Stimulated activated CD8-positive, alpha-beta memory T cell treated with anti-CD3 and anti-CD28 coated beads, Interleukin-12 subunit alpha, Interleukin-12 subunit beta, amount 100 ng/mL, for 1 hour (primary cell): ENCODE data around the gene ADGRL1.
"Not testable (repeated sequence)": the region's sequence is repeated elsewhere in the genome, so short reads cannot be mapped to it uniquely, and the experiment has no call there.

Source experiments
- DNase-seq: peaks from one replicate; pipeline ENCODE4 v3.0.0-alpha.2; 2020; ENCODE audit warnings: low read depth

Gene ADGRL1

DNA sequence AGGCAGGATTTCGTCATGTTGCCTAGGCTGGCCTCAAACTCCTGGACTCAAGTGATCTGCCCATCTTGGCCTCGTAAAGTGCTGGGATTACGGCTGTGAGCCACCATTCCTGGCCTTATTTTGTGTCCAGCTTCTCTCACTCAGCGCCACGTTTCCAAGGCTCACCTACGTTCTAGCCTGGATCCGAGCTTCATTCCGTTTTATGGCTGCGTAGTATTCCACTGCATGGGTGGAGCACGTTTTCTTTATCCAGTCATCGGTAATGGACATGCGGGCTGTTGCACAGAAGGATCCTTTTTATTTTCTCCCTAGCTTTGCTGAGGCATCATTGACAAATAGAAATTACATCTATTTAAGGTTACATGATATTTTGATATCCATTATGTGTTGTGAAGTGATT, 16.6 kb downstream of the ADGRL1 start:
- no peak for DNase-seq

DNA sequence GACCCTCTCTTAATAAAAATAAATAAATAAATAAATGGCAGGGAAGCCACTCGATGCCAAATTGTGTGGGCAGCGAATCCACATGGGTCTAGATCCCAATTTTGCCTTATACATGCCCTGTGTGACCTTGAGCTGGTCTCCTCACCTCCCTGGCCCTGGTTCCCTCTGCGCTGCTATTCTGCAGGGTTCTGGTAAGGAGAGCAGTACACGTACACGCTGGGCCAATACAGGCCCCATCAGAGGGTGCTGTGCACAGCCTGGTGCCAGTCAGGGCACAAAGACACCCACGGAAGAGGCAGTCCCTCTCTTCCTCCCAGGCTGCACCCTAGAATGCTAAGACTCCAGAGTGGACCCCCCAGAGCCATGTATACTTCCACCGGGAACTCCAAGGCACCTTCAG, 17.9 kb downstream of the ADGRL1 start:
- DNase-seq: not testable (repeated sequence)

DNA sequence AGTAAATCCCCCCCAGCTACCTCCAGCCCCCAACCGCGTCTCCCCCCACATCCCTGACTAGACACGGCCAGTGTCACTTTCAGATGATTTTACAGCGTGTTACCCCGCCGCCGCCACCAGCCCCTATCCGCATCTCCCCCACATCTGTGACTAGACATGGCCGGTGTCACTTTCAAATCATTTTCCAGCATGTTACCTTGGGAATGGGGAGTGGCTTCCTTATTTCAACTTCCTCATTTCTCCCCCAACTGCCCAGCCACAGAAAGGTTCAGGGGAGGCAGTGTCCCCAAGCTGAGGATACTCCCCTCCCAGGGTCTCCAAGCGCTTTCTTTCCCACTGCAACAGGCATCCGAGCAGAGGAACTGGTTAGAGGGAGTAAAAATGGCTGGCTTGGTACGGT, 18.4 kb downstream of the ADGRL1 start:
- DNase-seq: no peak

DNA sequence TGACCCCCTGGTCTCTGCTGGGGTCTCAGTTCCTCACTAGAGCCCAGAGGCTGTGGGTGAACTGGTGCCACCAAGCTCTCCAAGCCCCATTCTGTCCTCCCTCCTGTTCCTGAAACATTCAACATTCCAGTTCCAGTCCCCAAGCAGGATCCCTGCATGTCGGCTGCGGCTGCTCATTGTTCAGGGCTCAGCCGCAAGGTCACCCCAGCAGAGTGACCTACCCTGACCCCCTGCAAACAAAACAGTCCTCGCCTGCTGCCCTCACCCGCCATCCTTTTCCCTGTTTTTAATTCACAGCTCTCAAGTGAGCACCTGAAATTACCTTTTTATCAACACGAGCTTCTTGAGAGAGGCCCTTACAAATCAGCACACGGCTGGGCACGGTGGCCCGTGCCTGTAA, 19.3 kb downstream of the ADGRL1 start:
- not testable (repeated sequence) for DNase-seq

DNA sequence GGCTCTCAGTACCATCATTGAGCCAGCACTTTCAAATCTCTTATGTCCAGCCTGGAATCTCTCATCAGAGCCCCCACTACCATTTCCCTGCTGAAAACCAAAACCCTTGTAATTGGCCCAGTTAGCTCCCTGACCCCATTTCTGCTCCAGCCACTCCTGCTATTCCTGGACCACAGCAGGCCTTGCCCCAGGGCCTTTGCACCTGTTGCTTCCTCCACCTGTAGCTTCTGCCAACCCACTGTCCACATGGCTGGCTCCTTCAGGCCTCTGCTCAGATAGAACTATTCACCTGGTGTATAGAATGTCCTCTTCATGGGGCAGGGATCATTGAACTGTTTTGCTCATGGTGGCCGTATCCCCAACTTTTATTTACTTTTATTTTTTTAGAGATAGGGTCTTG, 20.3 kb downstream of the ADGRL1 start:
- not testable (repeated sequence) for DNase-seq

DNA sequence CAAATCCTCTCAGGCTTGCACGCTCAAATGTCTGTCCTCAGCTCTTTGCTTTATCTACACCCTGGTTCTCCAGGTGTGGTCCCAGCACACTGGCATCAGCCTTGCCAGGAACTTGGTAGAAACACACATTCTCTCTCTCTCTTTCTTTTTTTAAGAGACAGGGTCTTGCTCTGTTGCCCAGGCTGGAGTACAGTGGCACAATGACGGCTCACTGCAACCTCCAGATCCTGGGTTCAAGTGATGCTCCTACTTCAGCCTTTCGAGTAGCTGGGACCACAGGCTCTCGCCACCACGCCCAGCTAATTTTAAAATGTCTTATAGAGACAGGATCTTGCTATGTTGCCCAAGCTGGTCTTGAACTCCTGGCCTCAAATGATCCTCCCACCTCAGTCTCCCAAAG, 20.8 kb downstream of the ADGRL1 start:
- DNase-seq: no peak

DNA sequence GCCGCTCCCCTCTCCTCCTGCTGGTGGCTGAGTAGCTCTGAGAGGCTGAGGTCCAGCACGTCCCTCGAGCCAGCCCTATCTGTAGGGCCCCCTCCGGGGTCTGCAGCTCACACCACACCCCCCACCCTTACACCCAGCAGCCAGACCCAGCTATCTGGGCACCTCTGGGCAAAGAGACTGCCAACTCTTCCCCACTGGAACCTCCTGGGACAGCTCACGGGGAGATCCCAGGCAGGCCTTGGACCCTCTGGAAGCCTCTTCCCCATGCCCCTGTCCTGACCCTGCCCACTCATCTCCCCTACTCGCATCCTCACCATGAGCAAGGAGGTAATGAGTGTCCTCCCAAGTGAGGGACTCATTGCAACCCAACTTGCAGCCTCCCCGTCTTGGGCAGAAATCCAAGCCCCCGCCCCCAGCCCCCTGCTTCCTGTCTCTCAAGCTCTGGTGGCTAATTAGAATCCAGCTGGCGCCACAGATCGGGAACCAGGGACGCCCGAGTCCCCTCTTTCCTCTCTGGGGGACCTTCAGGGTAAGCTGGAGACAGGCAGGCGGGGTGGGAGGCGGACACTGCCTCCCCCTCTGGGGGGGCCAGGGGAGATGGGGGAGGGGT, 22.1 kb downstream of the ADGRL1 start:
- DNase-seq: no peak

DNA sequence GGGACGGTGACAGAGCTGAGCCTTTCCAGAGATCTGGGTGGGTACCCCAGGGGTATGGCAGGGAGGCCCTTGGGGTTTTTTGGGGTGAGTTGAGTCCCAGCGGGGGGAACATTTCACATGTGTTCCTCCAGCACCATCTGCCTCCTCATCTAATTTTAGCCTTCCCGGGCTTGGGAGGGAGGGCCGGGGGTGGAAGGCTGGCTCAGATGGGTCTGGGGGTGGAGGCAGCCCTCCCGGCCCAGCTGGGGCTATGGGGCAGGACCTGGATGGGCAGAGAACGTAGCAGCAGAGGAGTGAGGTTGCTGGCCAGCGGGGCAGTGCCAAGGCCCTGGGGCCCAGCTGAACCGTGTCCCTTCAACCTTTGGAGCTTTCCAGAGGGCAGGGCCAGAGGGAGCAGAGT, 23.5 kb downstream of the ADGRL1 start:
- no peak for DNase-seq

DNA sequence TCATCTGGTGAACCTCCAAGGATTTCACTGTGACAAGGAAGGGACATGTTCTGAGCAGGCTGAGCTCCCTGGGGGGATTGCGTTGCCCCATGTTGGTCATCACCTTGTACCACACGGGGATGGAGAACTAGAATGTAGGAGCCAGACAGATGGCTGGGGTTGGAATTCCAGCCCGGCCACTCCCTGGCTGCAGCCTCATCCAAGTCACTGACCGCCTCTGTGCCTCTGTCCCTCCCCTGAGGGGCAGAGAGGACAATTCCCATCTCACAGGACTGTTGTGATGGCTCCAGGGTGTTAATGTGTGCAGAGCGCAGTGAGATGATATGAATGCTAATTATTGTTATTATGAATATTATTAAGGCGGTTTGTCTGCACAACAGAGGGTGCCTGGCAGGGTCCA, 24.1 kb downstream of the ADGRL1 start:
- DNase-seq: no peak

DNA sequence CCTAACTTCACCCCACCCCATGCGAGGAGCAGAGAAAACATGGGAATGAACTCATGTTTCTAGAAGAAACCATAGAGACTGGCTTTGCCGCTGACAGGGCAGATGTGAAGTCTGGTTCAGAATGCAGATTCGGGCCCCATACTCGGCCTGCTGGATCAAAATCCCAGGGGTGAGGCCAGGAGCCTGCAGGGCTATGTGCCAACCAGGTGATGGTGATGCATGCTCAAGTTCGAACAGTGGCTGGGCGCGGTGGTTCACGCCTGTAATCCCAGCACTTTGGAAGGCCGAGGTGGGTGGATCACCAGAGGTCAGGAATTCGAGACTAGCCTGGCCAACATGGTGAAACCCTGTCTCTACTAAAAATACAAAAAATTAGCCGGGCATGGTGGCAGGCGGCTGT, 24.8 kb downstream of the ADGRL1 start:
- not testable (repeated sequence) for DNase-seq

DNA sequence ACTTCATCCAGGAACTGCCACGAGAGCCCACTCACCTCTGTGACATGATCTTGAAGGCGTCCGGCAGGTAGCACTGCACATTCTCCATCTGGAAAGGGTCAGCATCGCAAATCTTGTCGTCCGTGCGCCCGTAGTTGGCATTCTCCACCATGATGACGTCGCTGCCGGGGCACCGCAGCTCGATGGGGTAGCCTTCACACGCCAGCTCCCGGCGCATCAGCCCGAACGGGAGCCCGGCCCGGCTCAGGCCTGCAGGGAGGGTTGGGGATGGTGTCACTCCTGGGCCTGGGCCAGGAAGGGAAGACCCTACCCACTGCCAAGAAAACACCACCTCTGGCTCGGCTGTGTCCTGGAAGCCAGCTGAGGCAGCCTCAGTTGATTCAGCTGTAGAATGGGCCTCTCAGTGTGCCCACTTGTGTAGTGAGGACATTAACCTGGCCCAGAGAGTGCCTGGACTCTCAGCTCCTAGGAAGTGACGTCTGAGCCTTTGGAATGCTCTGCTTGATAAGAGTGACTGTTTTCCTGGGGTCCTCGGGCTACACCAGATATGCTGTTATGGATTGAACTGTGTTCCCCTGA, 28.4 kb downstream of the ADGRL1 start:
- DNase-seq: no peak

DNA sequence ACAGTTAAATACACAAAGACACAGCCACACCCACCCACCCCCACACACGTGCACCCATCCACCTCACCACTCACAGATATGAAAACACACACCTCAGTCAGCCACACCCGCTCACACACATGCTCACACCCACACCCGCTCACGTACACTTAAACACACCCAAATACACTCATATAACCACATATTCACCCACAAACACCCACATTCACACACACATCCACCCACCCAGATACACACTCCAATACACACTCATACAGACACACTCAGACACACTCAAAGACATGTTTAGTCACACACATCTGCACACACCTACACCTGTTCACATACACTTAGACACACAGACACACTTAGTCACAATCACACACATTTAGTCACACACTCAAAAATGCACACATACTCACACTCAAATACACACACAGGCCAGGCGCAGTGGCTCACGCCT, 30.6 kb downstream of the ADGRL1 start:
- DNase-seq: no peak

DNA sequence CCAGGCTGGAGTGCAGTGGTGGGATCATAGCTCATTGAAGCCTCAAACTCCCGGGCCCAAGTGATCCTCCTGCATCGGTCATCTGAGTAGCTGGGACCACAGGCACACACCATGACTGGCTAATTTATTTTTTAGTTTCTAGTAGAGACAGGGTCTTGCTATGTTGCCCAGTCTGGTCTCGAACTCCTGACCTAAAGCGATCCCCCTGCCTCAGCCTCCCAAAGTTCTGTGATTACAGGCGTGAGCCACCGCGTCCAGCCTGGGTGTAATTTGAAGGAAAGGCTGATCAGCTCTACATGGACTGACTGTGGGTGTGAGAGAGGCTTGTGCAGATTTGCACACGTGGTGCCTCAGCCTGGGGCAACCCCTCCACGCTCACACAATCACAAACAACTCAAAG, 31.1 kb downstream of the ADGRL1 start:
- DNase-seq: no peak

DNA sequence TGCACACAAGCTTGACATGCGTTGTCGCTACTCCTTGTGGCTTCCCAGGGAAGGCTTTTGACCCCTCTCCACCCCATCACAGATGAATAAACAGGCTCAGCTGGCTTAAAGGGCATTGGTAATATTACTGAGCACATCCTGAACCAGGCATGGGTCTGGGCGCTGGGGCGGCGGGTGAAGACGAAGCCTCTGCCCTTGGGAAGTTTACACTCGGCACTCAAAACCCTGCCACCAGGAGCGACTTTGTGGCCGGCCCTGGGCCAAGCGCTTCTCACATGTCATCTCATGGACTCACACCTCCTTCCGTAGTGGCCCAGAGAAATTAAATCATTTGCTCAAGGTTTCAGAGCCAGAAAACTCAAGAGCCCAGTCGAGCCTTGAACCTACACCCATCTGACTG, 37.0 kb downstream of the ADGRL1 start:
- no peak for DNase-seq

DNA sequence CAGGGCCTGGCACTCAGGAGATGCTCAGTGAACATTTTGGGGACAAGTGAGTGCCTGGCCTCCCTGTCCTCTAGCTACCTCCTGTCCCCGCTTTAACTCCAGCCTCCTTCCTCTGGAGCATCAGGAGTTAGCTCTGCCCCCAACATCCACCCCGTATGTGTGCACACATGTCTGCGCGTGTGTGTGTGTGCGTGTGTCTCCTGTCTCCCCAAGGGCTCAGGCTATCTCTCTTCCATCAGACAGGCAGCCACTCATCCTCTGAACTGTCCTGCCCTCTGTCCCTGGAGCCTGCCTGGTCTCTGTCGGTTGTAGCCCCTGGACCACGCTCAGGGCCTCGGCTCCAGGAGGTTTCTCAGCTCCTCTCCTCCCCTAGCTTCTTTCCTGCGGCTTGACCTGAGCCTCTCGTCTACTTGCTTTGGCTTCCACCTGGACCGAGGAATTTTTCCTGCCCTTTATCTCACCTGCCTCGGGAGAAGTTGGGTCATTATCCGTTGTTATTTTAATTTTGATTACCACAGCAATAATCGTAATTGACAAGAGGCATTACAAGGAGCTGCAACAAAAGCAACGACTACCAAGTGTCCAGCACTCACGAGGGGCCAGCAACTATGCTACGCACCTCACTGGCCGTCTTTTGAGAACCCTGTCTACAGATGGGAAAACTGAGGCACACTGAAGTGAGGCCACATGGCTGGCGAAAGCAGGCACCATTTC, 37.6 kb downstream of the ADGRL1 start:
- DNase-seq: no peak

DNA sequence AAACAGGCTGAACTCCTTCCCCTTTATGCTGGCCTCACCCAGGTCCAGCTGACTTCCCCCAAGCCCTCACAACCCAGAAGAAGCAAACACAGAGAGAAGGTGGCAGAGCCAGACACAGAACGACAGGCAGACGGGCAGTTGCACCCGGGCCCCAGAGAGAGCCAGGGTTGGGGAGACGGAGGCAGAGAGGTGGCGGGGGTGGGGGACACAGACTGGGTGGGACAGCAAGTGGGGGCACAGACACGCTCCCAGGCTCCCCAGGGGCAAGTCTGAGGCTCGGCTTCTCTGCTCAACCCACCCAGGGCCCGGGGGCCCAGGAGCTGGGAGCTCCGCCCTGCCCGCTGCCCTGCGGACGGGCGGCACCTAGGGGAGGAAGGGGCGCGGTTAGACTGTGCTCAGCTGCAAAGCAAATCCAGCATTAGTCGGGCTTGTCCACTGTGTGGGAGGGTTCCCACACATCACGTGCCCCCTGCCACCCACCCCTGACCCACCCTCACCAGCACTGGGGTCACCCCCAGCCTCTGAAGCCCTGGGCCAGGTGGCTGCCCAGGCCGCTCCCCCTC, 38.3 kb downstream of the ADGRL1 start:
- peak; percentile 11 for DNase-seq

DNA sequence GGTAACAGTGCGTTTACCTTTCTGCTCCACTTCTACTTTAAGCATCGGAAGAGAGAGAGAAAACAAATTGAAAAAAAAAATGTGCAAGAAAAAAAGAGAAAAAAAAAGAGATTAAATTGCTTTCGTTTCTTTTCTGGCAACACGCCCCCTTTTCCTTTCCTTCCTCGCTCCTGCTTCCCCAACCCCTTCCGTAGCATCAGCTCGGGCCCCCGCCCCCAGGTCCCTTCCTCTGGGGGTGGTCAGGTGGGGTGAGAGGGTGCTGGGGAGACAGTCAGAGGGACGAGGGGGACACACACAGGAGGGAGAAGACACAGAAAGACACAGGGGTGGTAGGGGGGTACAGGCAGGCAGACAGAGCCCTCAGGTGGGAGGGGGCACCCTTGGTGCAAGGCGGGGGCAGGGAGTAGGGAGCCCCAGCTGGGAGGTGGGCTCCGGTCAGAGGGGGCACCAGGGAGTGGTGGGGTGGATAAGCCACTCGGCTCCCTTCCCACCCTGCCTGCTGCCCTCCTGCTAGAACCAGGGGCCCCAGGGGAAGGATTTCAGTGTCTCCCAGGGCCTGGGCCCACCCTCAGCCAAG, 38.9 kb downstream of the ADGRL1 start:
- DNase-seq: no peak

DNA sequence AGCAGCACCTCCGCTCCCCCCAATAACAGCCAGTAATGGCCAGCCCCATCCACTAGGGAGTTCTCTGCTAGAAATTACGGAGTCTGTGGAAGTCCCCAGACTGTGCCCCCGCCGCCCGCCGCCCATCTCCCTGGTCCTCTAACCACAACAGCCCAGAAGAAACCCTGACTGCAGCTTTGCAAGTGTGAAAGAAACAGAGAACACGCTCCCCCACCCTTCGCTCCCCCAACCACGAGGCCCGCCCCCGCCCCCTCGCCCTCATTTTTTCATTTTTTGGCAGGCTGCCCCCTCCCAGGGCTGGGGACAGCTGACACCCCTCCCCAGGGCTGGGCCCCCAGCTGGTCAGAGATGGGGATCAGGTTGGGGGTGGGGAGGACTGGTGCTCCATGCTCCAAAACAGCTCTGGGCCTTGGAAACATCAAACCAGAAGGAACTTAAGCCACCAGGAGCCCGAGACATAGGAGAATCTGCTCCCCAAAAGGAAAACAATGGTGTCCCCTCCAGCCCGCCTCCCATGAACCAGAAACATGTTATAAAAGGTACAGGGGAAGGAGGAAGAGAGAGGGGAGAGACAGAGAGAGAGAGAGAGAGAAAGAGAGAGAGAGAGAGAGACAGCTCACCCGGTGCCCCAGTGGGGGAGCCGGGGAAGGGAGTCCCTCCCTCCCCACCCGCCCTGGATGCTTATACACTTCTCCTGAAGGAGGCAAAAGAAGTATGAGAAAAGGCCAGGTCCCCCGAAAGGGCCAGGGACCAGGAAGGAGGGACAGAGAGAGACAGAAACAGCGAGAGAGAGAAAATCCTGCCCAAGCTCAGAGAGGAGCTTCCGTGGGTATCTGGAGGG, 39.8 kb downstream of the ADGRL1 start:
- no peak for DNase-seq

DNA sequence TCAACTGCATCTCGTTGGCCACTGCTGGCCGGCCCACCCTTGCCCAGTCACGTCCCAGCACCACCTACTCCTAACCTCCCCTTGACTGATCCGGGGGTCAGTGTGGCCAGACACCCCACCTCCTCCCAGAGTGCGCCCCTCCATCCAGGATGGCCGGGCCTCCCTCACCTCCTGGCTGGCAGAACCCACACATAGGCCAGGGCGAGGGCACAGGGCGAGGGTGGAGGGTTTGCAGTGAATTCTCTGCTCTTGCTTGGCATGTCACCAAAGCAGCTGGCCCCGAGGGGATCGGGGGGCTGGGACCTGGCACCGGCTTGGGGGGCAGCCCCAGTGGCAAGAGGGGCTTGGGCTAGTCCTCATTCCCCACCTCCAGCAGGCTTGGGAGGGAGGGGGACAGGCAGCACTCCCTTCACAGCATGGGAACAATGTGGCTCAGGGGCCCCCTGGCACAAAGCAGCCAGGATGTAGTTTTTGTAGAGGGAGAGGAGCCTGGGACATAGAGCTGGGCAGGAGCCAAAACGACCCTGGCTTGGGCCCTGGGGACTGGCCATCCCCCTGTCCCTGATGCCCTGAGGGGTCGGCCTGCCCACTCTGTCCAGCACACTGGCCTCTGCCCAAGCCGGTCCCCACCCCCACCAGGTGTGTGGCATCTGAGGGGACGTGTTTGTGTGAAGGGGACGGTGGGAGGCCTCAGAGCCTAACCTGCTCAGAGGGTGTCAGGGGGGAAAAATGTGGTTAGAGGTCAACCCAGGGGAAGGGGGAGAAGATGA, 41.1 kb downstream of the ADGRL1 start:
- DNase-seq: no peak

DNA sequence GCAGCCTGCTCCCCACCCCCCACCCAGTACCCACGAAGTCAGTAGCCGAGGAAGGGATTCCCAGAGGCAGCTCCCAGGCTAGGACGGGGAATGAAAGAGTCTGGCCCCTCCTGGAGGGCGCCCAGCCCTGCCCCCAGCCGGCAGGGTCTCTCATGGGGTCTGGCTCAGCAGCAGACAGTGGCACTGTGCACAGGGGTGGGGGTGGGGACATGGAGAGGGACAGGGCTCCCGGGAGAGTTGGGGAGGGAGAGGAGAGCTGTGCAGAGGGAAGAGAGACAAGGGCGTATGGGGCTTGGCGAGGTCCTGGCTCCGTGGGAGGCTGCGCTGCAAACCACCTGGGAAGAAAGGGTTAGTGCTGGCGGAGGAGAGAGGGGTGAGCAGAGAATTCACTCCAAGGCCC, 41.9 kb downstream of the ADGRL1 start:
- no peak for DNase-seq

DNA sequence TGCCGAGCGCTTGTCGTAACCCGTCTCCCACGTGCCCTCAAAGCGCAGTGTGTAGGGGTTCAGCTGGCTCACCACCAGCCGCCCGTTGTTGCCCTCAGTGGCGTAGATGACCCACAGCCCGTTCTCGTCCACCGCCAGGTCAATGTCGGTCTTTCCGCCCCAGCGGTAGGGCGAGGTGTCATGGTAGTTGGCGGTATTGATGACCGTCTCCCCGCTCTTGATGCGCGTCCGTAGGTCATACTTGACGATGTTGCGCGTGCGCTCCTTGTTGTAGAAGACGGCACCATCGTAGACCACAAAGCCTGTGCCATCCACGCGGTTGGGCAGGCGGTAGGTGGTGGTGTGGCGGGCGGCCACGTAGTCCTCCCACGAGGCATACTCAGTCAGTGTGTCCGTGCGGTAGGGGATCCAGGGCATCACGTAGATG, 43.1 kb downstream of the ADGRL1 start:
- no peak for DNase-seq
